Adrenal gland (tissue), 12 donors: ENCODE results near the gene ATP1B1. TPM values are rescaled to one million over a fixed set of nuclear protein-coding genes. Genes with fewer than 3 reads are reported as not detected.

Experiments
- DNase-seq, 7 donors: peaks; one replicate each; pipeline ENCODE4 v3.0.0-alpha.2; 2019 to 2020
- H3K27ac ChIP-seq, 5 donors: fragments of 200-600 bp; sonication (generic) in 4 of 5; 1 replicate in 3 of 5; 2 replicates in 2 of 5; pipeline versions ENCODE4 v1.5.1 to v1.8.0; 2016 to 2020; ENCODE audit warnings: mild to moderate bottlenecking in 1 of 5
- H3K27me3 ChIP-seq: fragments of 200-600 bp; 2 replicates; pipeline ENCODE4 v1.8.0; 2021
- H3K36me3 ChIP-seq, 2 donors: fragments of 200-600 bp; replicated peaks in 1 of 2; 1 replicate in 1 of 2; 2 replicates in 1 of 2; pipeline versions ENCODE4 v1.5.1 to v1.8.0; 2018 to 2022
- H3K4me1 ChIP-seq, 2 donors: fragments of 200-600 bp; replicated peaks in 1 of 2; 1 replicate in 1 of 2; 2 replicates in 1 of 2; pipeline versions ENCODE4 v1.5.1 to v1.8.0; 2018 to 2021
- H3K4me3 ChIP-seq, 4 donors: fragments of 200-600 bp; sonication (generic) in 3 of 4; one replicate each; pipeline ENCODE4 v1.5.1; 2016 to 2018
- H3K9me3 ChIP-seq, 3 donors: fragments of 200-600 bp; sonication (generic) in 1 of 3; replicated peaks in 1 of 3; 1 replicate in 2 of 3; 2 replicates in 1 of 3; pipeline versions ENCODE4 v1.5.1 to v1.8.0; 2016 to 2021
- CTCF ChIP-seq, 6 experiments: fragments of 450-650 bp in 4 of 6; fragments of 200-600 bp in 2 of 6; sonication (generic) in 1 of 6; IDR thresholded peaks; 1 replicate in 5 of 6; 2 replicates in 1 of 6; pipeline versions ENCODE4 v1.5.1 to v1.8.0; 2016 to 2021; ENCODE audit warnings: antibody characterized with exemption in 6 of 6, mild to moderate bottlenecking in 2 of 6, moderate library complexity in 1 of 6
- POLR2A ChIP-seq, 2 donors: fragments of 450-650 bp; IDR thresholded peaks; one replicate each; pipeline ENCODE4 v1.6.1; 2017; ENCODE audit warnings: antibody characterized with exemption in 2 of 2, mild to moderate bottlenecking in 2 of 2, moderate library complexity in 1 of 2
- WGBS, 4 donors: extraction: QIAGEN DNeasy Blood & Tissue Kit in 2 of 4; methylation state at CpG; one replicate each; pipeline versions ENCODE4 v1.1.5 to v1.1.7; 2013 to 2017; 5-methylcytosine and 5-hydroxymethylcytosine counted together
- intact Hi-C, 2 donors: fragments of 100-400 bp; cut with DNase I; formaldehyde crosslinking; loops; one replicate each; pipeline versions ENCODE4 v1.14.1 to v1.15.0; 2022 to 2023
- polyA plus RNA-seq, 3 donors: library from polyadenylated mRNA; stranded (reverse); fragments of 200-250 nt in 2 of 3; fragments of 350-450 nt in 1 of 3; fragmentation: Illumina TruSeq in 1 of 3; extraction: RNeasy Lipid Tissue Mini Kit (QIAGEN cat#74804) in 1 of 3; gene quantifications; one replicate each; pipeline ENCODE4 v1.2.3, GENCODE V29; 2013 to 2014
- total RNA-seq, 9 donors: library from RNA; depleted of rRNA in 4 of 9; stranded (reverse); fragments of >200 nt in 4 of 9; fragments of 120-200 nt in 1 of 9; fragmentation: NEBNext Ultra II Directional in 1 of 9; extraction: Animal tissue kit (Norgen Biotek cat#: 25700) in 1 of 9; gene quantifications; one replicate each; pipeline versions ENCODE4 v1.1.0 to v1.2.4, GENCODE V29; 2013 to 2023
- donor health status: healthy with polysubstance abuse.
- donor health status: Bipolar disorder and iron deficiency.
- donor health status: DM: yes; HTN: yes; CAD: no.
- donor health status: DM: no; HTN: no; CAD: no.
- donor health status: DM: no; HTN: no; CAD: no.
- donor health status: DM: yes; HTN: yes; CAD: no.

The ATP1B1 gene
- total and polyA plus RNA-seq, 12 donors: 51.4 to 187 (median 136) TPM

GRCh38 chr1:169090308-169090899 is 16.1 kb upstream of the ATP1B1 start:
- Histone ChIP-seq H3K27ac (no peak overlapping the region), H3K9me3 (no peaks in the 10 kb centered on the region), H3K27me3 (no peaks in the 10 kb centered on the region), H3K4me3 (no peak overlapping the region), H3K36me3 (no peaks in the 10 kb centered on the region), H3K4me1 (peaks cover 0 to 17% of the 10 kb centered on the region in 2 donors)
- 76 to 80% (median 77%) methylated on average over 4 of the region's 4 CpGs for WGBS, 4 donors
- TF ChIP-seq CTCF (IDR thresholded peaks at IDR 0.05): no peak
- TF ChIP-seq POLR2A (IDR thresholded peaks at IDR 0.05): no peak
- intact Hi-C loops: no loop called here
- no peak for DNase-seq

GRCh38 chr1:169090900-169091311 is 15.6 kb upstream of the ATP1B1 start:
- Histone ChIP-seq H3K4me3 (no peak overlapping the region), H3K4me1 (peaks cover 0 to 17% of the 10 kb centered on the region in 2 donors), H3K27me3 (no peaks in the 10 kb centered on the region), H3K27ac (no peak overlapping the region), H3K9me3 (no peaks in the 10 kb centered on the region), H3K36me3 (no peaks in the 10 kb centered on the region)
- no peak for DNase-seq
- intact Hi-C loops: no loop called here
- 73 to 79% (median 76%) methylated on average over 4 of the region's 4 CpGs for WGBS, 4 donors
- TF ChIP-seq POLR2A (IDR thresholded peaks at IDR 0.05) (no peak), CTCF (IDR thresholded peaks at IDR 0.05) (no peak)

- peaks cover 0 to 12% of the 10 kb centered on the region in 2 donors for H3K4me1 ChIP-seq
- 78 to 92% (median 87%) methylated on average over 4 of the region's 4 CpGs for WGBS, 4 donors
- no peak for DNase-seq
- TF ChIP-seq POLR2A (IDR thresholded peaks at IDR 0.05) (no peak), CTCF (IDR thresholded peaks at IDR 0.05) (no peak)
- intact Hi-C loops: no loop called here
- no peak overlapping the region for H3K27ac ChIP-seq
- H3K4me3 ChIP-seq: no peak overlapping the region
- H3K27me3 ChIP-seq: no peaks in the 10 kb centered on the region
- H3K9me3 ChIP-seq: no peaks in the 10 kb centered on the region
- H3K36me3 ChIP-seq: no peaks in the 10 kb centered on the region
Measured at GRCh38 chr1:169091480-169091941, 15.0 kb upstream of the ATP1B1 start.

- Histone ChIP-seq H3K4me1 (peaks cover 0 to 3% of the 10 kb centered on the region in 2 donors), H3K9me3 (no peaks in the 10 kb centered on the region), H3K4me3 (no peak overlapping the region), H3K27ac (no peak overlapping the region), H3K36me3 (no peaks in the 10 kb centered on the region), H3K27me3 (no peaks in the 10 kb centered on the region)
- WGBS, 4 donors: 90 to 96% (median 93%) methylated on average over 2 of the region's 2 CpGs
- TF ChIP-seq CTCF (IDR thresholded peaks at IDR 0.05) (no peak), POLR2A (IDR thresholded peaks at IDR 0.05) (no peak)
- intact Hi-C loops: no loop called here
- DNase-seq: no peak
Measured at GRCh38 chr1:169092399-169092798, 14.1 kb upstream of the ATP1B1 start.
